DMS53 (cell line): ENCODE results near the gene CHN2.
"Not testable (repeated sequence)": the region's sequence is repeated elsewhere in the genome, so short reads cannot be mapped to it uniquely, and the experiment has no call there.

ENCODE experiments used
- DNase-seq: peaks from one replicate; lab custom pipeline; 2025; lab: John Stamatoyannopoulos, UW

CHN2 gene

GRCh38 chr7:29256693-29257002, 62.1 kb downstream of the CHN2 start:
- DNase-seq = no peak

GRCh38 chr7:29258951-29259350, 64.4 kb downstream of the CHN2 start:
- DNase-seq = no peak

GRCh38 chr7:29262191-29262917, 67.8 kb downstream of the CHN2 start:
- no peak for DNase-seq

- DNase-seq = not testable (repeated sequence)
Observed at GRCh38 chr7:29263601-29264207, 69.1 kb downstream of the CHN2 start.

- DNase-seq = no peak
Observed at GRCh38 chr7:29265208-29265923, 70.8 kb downstream of the CHN2 start.

GRCh38 chr7:29269935-29270334, 75.4 kb downstream of the CHN2 start:
- DNase-seq = no peak

GRCh38 chr7:29270594-29271318, 76.2 kb downstream of the CHN2 start:
- DNase-seq = no peak

GRCh38 chr7:29271319-29271658, 76.7 kb downstream of the CHN2 start:
- no peak for DNase-seq

GRCh38 chr7:29272057-29272456, 77.5 kb downstream of the CHN2 start:
- no peak for DNase-seq

GRCh38 chr7:29274146-29275017, 79.8 kb downstream of the CHN2 start:
- no peak for DNase-seq

GRCh38 chr7:29275018-29275318, 80.4 kb downstream of the CHN2 start:
- DNase-seq = no peak

- no peak for DNase-seq
Observed at GRCh38 chr7:29275493-29275892, 80.9 kb downstream of the CHN2 start.

GRCh38 chr7:29276199-29276598, 81.6 kb downstream of the CHN2 start:
- no peak for DNase-seq

GRCh38 chr7:29276806-29277205, 82.2 kb downstream of the CHN2 start:
- no peak for DNase-seq

- no peak for DNase-seq
Observed at GRCh38 chr7:29277436-29278215, 83.1 kb downstream of the CHN2 start.

GRCh38 chr7:29278337-29279069, 83.9 kb downstream of the CHN2 start:
- DNase-seq = no peak

GRCh38 chr7:29281782-29282541, 87.4 kb downstream of the CHN2 start:
- peak; percentile 100 for DNase-seq

- DNase-seq = peak; percentile 99
Observed at GRCh38 chr7:29282819-29283414, 88.3 kb downstream of the CHN2 start.

- DNase-seq = peak; percentile 70
Observed at GRCh38 chr7:29284696-29285443, 90.3 kb downstream of the CHN2 start.
